NCI-H2196 (cell line): ENCODE results near the gene THEMIS.

Experiments used
- DNase-seq: peaks from one replicate; lab custom pipeline; 2025; ENCODE audit not compliant: unreplicated experiment; lab: John Stamatoyannopoulos, UW

The THEMIS gene

DNA sequence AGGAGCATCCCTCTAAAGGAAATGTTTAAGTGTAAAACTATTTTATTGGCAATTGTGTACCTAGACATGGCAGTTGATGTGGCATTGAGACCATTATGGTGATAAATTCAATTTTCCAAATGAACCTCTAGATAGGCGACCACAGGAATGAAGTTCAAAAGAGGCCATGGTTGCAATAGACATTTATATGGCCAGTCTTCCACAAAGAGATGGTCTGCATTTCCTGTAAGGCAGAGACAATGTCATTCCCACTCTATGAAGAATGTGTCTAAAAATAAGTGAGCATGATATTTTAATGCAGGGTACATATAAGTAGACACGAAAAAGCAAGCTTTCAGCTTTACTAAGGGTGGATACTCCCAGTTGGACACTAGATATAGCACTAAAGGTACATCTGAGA, 40.9 kb downstream of the THEMIS start:
- no peak for DNase-seq

DNA sequence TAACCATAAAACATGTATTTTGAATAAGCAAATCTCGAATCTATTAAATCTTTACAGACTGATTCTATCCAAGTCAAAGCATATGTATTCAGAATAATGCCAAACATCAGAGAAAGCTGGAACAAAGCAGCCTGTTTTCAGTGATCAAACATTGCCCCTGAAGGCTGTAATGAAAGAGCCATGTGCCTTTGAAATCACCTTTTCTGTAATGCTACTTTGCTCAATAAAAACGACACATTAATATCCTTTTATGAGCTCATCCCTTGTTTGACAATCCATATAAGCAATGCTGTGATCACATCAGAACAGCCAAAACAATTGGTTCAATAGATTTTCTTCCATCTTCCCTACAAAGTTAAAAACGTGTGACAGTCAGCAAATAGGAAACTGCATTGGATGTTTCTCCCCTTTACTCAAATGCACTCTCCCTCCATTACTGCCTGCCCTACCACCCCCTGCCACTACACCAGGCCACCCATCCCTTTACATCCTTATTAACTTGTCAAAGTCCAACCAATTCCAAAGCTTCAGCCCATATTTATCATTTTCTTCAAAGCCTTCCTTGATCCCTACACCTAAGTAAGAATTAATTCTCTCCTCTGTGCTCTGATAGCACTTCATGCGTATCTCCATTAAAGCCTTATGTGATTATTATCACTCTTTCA, 42.0 kb downstream of the THEMIS start:
- no peak for DNase-seq

DNA sequence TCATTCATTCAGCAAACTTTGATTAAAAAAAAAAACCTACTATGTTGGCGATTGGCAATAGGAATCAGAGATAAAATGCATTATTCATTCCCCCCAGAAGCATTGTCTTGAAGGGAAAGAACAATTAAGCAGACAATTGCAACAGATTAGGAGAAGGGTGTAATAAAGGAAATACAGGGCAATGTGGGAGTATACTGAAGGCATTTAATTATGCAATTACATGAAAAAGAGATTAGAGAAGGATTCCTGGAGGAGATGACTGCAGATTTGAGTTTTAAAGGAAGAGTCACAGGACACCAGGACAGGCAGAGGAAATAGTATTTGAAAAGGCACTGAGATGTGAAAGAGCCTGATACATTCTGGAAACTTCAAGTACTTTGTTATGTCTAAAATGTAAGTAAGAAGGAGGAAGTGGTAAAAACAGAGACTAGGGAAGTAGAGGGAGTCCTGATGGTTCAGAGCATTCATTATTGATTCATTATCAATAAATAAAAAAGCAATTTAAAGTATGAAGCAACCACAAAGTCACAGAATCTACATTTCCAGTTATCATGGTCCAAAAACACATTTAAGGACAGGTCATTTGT, 43.7 kb downstream of the THEMIS start:
- no peak for DNase-seq

DNA sequence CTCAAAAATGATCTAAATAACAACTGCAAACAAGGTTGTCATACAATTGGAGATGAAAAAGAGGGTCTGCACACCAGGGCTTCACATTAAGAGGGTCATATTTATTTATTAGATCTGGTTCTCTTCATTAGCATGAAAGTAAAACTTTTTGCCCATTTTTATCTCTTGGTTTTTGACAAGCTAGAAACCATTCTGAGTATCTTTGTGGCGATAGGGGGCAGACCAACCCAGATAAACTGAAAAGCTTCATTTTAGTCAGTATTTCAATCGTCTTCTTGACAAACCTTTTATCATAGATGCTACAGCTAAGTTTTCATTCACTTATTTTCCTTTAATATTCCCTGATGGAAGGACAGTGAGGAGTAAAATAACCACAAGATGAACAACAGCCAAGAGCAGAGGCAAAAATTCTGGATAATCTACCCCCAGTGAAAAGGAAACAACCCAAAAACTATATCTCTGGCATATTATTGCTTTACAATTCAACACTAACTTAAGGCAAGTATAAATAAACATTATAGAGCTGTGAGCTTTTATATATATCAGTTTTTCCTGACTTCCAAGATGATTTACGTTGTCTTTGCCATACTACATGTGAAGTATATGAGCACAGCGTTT, 45.2 kb downstream of the THEMIS start:
- no peak for DNase-seq

DNA sequence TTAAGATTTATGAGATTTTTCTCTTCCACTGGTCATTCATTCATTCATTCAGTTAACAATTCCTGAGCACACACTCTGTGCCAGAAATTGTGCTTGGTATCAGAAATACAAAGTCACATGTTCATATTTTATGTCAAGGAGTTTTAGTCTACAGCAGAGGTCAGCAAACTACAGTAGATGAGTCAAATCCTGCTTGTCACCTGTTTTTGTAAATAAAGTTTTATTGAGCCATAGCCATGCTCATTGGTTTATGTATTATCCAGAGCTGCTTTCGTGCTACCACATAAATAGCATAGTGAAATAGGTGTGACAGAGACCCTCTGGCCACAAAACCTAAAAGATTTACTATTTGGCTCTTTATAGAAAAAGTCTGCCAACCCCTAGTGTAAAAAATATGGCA, 46.8 kb downstream of the THEMIS start:
- no peak for DNase-seq

DNA sequence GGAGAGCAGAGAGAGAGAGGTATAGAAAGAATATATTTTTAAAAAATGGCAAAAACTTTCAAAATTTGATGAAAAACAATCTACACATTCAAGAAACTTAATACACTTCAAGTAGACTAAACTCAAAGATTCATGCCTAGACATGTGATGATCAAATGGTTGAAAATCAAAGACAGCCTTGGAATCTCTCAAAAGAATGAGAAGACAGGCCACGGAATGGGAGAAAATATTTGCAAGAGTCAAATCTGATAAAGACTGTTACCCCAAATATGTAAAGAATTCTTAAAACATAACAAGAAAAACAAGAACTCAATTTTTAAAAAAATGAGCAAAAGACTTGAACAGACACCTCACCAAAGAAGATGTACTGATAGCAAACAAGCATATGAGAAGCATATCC, 49.7 kb downstream of the THEMIS start:
- no peak for DNase-seq

DNA sequence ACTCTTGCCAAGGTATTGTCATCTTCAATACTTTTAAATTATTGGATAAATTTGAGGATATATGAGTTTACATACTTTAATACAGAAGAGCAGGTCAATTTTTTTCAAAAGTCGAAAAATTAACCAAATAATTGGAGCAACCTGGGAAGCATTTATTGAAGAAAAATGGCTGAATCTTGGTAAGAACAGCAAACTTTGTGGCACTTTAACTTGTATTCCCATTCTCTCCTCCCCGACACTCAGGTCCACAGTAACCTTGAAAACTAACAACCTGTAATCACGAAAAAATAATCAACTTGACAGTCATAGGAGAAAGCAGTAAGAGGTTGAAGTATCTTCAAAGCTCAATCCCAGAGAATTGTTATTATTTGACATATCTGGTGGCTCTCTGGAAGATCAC, 55.6 kb downstream of the THEMIS start:
- no peak for DNase-seq

DNA sequence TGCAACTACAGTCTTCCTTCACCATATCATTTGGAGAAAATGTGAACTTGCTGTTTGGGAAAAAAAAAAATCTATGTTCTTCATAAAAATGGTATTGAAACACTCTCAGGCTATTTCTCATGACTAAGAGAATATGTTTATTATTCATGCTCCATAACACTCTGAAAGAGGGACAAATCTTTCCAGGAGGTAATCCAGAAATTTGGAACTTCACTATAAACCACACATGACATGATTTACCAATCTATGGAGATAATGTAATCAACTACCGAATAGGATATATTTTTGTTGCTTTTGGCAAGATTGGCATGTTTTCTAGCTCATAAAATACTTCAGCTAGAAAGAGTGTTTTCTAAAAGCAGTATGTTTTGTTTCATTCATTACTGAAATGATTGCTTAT, 56.3 kb downstream of the THEMIS start:
- no peak for DNase-seq

DNA sequence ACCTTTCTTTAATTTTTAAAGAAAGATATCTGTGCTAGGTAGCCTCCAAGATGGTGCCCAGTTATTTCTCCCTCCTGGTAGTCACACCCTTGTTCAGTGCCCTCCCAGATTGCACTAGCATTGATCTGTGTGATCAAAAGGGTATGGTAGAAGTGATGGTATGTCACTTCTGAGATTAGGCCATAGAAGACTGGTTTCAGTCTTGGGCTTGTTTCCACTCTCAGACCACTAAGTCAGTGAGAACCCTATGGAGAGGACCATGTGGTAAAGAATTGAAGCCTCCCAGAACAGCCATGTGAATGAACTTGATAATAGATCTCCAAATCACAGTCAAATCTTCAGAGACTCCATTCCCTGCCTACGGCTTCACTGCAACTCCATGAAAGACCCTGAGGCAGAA, 57.3 kb downstream of the THEMIS start:
- DNase-seq = no peak

DNA sequence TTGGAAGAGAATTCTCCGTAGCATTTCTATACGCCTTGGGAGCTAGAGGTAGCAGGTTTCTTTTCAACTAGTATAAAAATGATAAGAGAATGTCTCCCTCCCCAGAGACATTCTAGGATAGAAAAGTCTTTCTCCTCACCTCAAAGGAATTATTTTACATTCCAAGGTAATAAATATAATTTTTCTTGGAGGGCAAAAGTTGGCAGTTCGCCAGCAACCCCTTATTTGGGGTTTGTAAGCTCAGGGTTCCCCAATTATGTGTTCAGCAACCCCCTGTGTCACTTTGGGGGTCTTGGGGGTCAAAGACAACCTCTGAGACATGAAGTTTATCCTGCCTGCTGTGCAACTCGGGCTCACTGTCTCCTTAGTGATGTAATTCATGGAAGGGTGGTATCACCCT, 58.3 kb downstream of the THEMIS start:
- no peak for DNase-seq

DNA sequence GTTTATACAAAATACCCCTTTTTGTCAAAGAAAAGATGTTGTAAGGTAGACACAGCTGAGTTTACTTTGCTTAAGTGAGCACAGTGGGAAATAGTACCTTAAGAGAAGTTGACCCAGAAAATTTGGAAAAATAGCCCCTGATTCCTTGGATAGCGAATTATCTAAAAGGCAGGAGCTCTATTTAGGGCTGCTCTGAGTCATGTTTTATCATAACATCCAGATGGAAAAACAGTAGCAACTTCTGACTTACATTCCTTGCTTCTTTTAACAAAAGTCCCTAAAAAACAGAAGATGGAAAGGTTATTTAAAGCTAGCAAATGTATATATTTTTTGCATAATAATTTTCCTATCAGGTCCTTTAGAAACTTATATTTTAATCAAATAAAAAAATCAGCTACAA, 59.0 kb downstream of the THEMIS start:
- no peak for DNase-seq

DNA sequence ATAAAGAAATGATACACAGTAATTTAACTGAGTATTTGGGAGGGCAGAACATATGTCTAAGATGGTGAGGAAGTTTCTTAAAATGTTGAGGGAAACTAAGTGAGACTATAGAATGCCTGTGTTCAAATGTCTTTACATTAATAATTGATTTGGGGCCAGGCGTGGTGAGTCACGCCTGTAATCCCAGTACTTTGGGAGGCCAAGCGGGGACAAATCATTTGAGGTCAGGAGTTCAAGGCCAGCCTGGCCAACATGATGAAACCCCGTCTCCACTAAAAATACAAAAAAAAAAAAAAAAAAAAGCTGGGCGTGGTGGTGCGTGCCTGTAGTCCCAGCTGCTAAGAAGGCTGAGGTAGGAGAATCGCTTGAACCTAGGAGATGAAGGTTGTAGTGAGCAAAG, 66.7 kb downstream of the THEMIS start:
- no peak for DNase-seq

DNA sequence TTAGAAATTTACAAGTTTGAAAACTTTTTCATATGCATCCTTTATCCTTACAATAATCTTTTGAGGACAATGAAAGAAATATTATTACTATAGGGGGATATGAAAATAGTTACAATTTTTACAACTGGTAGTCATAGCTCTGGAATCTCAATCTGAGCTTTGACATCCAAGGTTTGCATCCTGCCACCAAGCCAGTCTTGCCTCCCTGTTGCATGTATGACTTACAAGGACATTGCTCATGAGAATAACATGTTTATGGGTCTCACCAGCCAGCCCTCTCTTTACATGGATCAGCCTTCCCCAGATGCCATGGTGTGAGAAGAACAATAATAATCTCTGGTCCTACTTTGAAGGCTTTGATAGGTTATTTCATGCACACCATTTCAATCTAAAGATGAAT, 67.5 kb downstream of the THEMIS start:
- no peak for DNase-seq

DNA sequence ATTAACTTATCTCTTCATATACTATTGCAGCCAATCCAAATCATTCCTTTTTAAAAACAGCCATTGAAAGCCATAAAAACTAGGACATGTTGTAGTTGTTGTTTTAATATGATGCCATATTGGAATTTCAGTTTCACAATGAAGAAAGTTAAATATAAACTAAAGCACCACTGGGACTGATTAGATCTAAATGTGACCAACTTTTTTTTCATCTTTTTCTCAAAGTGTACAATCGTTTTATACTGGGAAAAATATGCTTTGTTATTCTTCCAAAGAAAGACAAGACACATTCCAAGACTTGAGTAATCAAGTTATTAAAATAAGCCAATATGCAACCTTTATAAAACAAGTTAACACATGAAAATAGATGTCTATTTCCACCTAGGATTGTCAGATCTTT, 68.5 kb downstream of the THEMIS start:
- no peak for DNase-seq

DNA sequence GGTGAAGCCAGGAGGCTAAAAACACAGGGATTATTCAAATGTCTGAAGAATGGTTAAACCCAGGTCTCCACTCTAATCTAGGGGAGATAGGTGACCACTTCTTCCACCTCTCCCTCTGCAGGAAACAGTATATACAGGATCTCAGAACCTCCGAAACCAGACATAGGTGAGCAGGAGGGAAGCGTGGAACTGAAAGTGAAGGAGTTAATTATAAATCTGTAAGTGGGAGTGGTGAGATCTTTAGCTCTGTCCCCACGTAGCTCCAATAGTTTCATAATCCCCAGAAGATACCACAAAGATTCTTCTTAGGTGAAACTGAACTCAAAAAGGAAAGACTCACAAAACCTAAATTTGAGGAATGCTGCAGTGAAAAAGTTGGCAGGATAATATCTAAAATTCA, 76.8 kb downstream of the THEMIS start:
- no peak for DNase-seq

DNA sequence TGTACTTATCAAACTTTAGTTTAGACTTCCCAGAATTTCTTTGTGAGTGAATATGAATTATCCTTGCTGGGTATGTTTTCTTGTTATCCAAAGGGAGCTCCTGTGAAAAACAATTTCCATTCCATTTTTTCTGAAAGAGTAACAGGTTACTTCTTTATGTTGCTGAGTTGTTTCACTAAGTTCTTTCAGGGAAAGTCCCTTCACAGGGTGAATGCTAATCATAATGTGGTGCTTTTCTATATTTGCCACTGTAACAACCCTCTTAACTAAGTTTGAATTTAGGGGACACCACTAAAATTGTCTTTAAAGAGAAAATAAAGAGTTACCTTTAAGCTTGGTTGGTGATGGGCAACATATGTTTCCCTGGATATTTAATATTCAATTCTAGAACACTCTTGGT, 79.4 kb downstream of the THEMIS start:
- DNase-seq = no peak

DNA sequence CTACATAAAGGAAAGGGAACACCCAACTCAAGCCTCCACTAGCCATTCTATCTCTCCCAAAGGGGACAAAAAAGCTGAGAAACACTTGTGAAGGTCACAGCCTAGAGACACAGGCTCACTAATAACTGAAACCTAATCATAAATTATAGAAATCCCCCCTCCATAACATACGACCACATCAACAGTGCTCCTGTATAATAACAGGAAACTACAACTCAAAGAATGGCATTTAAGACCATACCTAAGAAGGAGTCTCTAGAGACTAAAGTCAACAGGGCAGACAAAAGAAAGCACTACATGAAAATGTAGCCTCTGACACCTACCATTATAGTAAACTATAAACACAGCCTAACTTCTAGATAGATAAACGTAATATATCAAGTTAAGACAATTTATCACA, 82.7 kb downstream of the THEMIS start:
- DNase-seq = no peak

DNA sequence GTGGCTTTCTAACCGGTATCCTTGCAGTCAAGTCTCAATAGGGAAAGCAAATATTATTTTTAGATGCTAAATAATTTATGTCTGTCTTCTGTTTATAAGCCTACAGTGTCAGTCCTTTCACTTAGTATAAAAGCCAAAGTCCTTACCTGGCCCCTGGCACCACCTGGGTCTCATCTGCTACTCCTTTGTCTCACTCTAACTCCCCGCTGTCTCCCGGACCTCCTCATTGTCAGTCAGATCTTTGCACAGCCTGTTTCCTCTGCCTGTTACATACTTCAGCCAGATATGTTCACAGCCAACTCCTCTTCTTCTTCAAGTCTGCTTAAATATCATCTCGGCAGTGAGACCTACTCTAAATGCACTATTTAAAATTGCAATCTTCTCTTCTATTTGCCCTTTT, 84.2 kb downstream of the THEMIS start:
- DNase-seq = no peak

DNA sequence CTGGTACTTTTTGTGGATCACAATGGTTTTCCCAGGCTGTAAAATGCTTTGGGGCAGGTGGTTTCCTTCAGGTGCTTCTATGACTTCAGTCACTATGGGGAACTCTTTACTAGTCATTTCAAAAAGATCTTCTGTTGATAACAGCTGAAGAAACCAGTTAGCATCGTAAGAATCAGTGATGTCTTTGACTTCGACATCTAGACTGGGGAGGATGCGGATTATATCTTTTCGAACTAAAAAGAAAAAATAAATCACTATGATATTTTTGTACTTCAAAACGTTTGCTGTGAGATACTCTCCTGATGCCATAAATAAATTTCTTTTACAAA, 87.2 kb downstream of the THEMIS start:
- no peak for DNase-seq

DNA sequence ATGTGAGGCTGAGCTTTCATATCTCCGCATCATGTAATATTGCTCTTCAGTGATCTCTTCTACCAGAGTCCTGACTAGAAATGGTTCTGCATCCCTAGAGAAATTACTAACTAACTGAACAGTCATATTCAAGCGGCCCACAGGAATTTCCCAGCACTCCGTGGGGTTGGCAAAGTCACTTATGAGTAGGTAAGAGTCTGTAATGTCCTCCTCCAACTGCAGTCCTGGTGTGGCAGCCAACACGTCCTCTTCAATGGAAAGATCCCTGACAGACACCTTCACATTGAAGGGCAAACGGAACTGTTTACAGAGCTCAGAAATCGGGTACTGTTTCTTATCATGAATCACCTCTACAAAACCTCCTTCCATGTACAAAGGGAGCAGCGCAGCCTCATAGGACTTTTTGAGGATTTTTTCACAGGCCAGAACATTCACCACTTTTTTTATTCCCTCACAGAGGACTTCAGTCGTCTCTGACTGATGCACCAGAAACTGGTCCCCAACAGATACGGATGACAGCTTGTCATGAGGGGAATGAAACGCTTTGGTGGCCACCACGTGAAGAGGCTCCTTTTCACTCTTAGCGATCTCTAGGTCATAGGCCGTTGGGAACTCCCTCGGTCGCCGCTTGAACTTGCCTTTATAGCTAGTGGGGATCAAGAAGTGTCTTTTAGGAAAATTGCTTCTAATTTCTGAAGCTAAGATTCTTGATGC, 87.7 kb downstream of the THEMIS start:
- DNase-seq = no peak

DNA sequence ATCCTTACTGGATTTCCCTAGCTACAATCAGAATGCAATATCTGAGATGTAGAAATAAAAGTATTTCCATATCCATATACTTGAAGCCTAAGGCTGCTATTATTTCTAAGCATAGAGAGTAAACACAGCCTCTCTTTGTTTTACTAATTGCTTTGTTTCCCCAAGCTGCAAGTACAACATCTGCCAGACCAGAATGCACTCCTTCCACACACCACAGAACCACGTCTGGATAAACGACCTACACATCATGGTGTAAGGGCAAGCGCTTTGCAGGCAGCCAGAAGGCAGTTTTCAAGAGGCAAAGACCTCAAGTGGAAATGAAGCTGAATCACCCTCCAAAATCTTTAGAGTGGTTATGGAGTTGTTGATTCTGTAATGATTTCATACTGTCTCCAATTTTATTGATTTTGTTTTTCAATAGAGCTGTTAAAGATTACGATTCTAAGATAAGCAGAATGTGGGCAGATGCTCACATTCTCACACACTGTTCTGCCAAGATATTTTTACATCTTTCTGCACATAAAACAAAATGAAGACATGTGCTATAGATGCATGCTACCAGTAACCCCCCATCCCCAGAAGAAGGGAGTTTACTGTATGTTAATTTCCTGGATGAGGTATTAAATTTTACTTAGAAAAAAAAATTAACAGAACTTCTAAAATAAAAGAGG, 88.8 kb downstream of the THEMIS start:
- no peak for DNase-seq
